Measurements from ENCODE around the gene VEGFC.

Gene VEGFC

DNA sequence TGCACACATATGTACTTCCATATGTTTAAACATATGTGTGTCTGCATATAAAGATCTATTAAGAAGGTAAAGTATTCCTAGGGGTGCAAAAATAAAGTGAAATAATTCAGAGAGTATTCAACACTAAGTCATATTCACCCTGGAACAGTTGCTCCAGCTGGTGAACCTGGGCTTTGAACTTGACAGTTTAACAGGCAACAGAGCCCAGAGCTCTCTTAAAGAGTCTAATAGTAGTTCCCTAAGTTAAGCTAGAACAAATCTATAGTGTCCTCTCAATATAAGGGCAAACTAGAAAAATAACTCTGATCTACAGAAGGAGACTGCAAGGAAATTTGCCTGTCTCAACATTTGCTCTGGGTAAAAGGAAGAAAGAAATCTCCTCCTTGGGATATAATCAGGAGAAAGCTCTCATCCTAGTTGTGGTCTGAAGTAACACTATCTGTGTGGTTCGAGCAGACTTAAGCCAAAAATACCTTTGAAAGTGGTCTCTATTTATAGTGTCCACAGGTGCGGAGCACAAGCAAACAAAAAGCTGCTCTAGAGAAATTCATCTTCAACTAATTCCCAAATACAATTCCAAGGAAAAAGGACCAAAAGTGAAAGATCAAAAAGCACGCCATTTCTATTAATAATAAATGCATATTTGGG lies 29.9 kb downstream of the VEGFC start:
- no peak for TF ChIP-seq CTCF (IDR thresholded peaks at IDR 0.05; ENCODE audit: extremely low read depth, missing control alignments)
- DNase-seq (ENCODE audit: low spot score): no peak

DNA sequence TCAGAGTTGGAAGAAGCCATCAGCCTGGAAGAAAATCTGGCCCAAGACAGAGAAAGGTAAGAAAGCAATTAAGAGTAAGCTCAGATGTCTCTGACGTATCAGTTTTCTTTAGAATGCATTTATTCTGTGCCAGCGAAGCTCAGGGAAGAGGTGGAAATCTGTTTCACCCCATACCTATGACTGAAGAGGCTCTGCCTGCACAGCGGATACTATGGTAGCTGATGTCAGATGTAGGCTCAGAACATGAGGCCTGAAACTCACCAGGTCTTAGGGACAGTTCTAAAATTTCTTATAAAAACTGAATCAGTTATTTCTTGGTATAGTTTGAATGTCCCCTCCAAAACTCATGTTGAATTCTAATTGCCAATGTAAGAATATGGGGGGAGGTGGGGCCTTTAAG lies 30.9 kb downstream of the VEGFC start:
- TF ChIP-seq CTCF (IDR thresholded peaks at IDR 0.05; ENCODE audit: extremely low read depth, missing control alignments): no peak
- DNase-seq (ENCODE audit: low spot score): no peak

DNA sequence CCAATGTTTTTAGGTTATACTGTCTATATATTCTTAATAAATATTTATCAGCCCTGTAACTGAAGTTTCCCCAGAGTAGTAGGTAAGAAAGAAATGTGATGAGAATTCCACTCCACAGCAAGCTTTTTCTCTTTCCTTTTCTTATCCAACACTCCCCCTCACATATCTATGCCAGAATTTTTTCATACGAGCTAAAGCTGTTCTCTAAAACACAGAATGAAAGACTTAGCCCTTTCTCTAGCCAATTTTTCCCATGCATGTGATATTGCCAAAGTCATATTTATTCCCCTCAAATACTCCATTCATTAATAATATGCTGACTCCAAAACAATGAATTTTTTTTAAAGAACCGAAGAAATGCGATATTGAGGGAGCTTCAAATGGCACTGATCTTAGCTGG lies 32.3 kb downstream of the VEGFC start:
- TF ChIP-seq CTCF (IDR thresholded peaks at IDR 0.05; ENCODE audit: extremely low read depth, missing control alignments): no peak
- DNase-seq (ENCODE audit: low spot score): no peak

DNA sequence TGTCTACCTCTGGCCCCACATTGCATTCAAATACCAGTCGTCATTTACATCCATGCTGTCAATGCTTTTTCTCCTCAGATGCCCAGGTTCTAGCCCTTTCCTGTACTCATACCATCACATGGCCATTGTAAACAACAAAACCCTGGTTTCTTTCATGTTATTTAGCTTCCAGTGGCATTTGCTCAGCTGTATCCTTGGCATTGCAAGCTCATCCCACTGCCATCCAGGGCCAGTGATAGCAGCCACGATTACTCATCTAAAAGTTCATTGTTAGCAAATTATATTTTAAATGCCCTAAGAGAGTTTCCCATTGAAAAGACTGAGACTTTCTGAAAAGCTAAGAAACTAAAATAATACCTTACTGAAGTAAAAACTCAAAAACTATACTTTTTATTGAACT lies 34.0 kb downstream of the VEGFC start:
- no peak for DNase-seq (ENCODE audit: low spot score)
- TF ChIP-seq CTCF (IDR thresholded peaks at IDR 0.05; ENCODE audit: extremely low read depth, missing control alignments): no peak

DNA sequence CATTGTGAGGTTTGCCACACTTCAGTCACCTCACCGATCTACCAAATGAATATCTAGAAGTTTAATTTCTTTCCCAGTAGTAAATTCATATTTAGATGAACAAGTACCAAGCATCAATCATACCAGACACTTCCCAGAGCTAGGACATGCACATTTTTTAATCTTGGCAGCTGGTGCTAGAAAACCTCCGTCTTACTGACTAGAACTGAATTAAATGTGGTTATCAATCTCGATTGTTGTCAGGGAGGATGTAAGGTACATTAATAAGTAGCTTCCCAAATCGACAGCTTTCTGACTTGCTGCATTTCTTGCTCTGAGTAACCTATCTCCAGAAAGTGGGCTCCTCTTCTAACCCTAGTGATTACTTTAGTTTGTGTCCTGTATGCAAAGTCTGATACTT lies 34.4 kb downstream of the VEGFC start:
- DNase-seq (ENCODE audit: low spot score): no peak
- no peak for TF ChIP-seq CTCF (IDR thresholded peaks at IDR 0.05; ENCODE audit: extremely low read depth, missing control alignments)

GRCh38 chr4:176755613-176756012 lies 37.1 kb downstream of the VEGFC start:
- DNase-seq (ENCODE audit: low spot score): no peak
- no peak for TF ChIP-seq CTCF (IDR thresholded peaks at IDR 0.05; ENCODE audit: extremely low read depth, missing control alignments)

DNA sequence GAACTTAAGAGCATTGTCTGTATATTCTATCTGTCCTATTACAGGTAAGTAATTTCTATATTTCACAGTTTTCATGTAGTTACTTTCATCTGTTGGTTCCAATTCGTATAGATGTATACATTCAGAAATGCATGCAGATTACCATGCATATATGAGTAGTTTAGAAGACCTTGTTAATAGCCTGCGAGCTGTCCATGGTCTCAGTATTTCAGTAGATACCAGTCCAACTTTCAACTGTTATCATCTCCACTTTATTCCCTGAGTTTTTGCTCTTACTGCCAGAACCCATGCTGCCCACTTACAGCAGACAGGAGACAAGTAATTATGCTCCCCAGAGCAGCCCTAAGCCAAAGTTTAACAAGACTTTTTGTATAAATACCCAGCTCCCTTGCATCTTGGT lies 37.7 kb downstream of the VEGFC start:
- TF ChIP-seq CTCF (IDR thresholded peaks at IDR 0.05; ENCODE audit: extremely low read depth, missing control alignments): no peak
- DNase-seq (ENCODE audit: low spot score): no peak
